Epithelial cell of prostate (primary cell): ENCODE results near the gene AGBL1.

Experiments
- DNase-seq: peaks from one replicate; pipeline ENCODE4 v3.0.0-alpha.2; 2011; ENCODE audit warnings: low read depth, low spot score
- H3K27ac ChIP-seq: fragments of 450-650 bp; 2 replicates; pipeline ENCODE4 v1.5.1; 2017; ENCODE audit warnings: mild to moderate bottlenecking

Gene AGBL1

GRCh38 chr15:86079508-86080266 is at the start of gene AGBL1:
Gene AGBL1 (plus strand): TSS chr15:86079871.
- DNase-seq, result no peak
- H3K27ac ChIP-seq, result no peak within 1 kb of the TSS

GRCh38 chr15:86034904-86035303 is 44.8 kb upstream of the AGBL1 start:
- no peak overlapping the region for H3K27ac ChIP-seq
- DNase-seq, result no peak

GRCh38 chr15:86036243-86036642 is 43.4 kb upstream of the AGBL1 start:
- no peak for DNase-seq
- H3K27ac ChIP-seq, result no peak overlapping the region

GRCh38 chr15:86038491-86038890 is 41.2 kb upstream of the AGBL1 start:
- no peak for DNase-seq

GRCh38 chr15:86040356-86041033 is 39.2 kb upstream of the AGBL1 start:
- H3K27ac ChIP-seq, result no peak overlapping the region
- no peak for DNase-seq

More at GRCh38 chr15:86038491-86038890, 41.2 kb upstream of the AGBL1 start:
- H3K27ac ChIP-seq, result no peak overlapping the region

GRCh38 chr15:86041399-86041798 is 38.3 kb upstream of the AGBL1 start:
- DNase-seq, result no peak
- H3K27ac ChIP-seq, result no peak overlapping the region

GRCh38 chr15:86042226-86042625 is 37.4 kb upstream of the AGBL1 start:
- no peak overlapping the region for H3K27ac ChIP-seq
- DNase-seq, result no peak

- DNase-seq, result no peak
- no peak overlapping the region for H3K27ac ChIP-seq
These were observed 34.7 kb upstream of the AGBL1 start for GRCh38 chr15:86044981-86045380.

- DNase-seq, result no peak
- no peak overlapping the region for H3K27ac ChIP-seq
These were observed 25.3 kb upstream of the AGBL1 start for GRCh38 chr15:86054338-86054737.

- DNase-seq, result no peak
- no peak overlapping the region for H3K27ac ChIP-seq
These were observed 24.0 kb upstream of the AGBL1 start for GRCh38 chr15:86055688-86056087.

- H3K27ac ChIP-seq, result no peak overlapping the region
- DNase-seq, result no peak
These were observed 19.8 kb upstream of the AGBL1 start for GRCh38 chr15:86059851-86060250.

GRCh38 chr15:86060674-86061073 is 19.0 kb upstream of the AGBL1 start:
- DNase-seq, result no peak
- no peak overlapping the region for H3K27ac ChIP-seq

- no peak for DNase-seq
- no peak overlapping the region for H3K27ac ChIP-seq
These were observed 18.1 kb upstream of the AGBL1 start for GRCh38 chr15:86061581-86061980.

- H3K27ac ChIP-seq, result no peak overlapping the region
- DNase-seq, result no peak
These were observed 16.9 kb upstream of the AGBL1 start for GRCh38 chr15:86062646-86063243.

- no peak overlapping the region for H3K27ac ChIP-seq
- no peak for DNase-seq
These were observed 16.1 kb upstream of the AGBL1 start for GRCh38 chr15:86063356-86064095.

GRCh38 chr15:86064326-86064725 is 15.3 kb upstream of the AGBL1 start:
- no peak overlapping the region for H3K27ac ChIP-seq
- DNase-seq, result no peak

- DNase-seq, result no peak
- no peak overlapping the region for H3K27ac ChIP-seq
These were observed 13.4 kb upstream of the AGBL1 start for GRCh38 chr15:86066174-86066834.

- H3K27ac ChIP-seq, result no peak overlapping the region
- DNase-seq, result no peak
These were observed 6.4 kb upstream of the AGBL1 start for GRCh38 chr15:86073281-86073680.

- H3K27ac ChIP-seq, result no peak overlapping the region
- no peak for DNase-seq
These were observed 3.2 kb upstream of the AGBL1 start for GRCh38 chr15:86076468-86076867.

GRCh38 chr15:86077070-86077469 is 2.6 kb upstream of the AGBL1 start:
- no peak overlapping the region for H3K27ac ChIP-seq
- no peak for DNase-seq
